BLaER1 (cell line): ENCODE data around the gene HSFX2.
A peak's percentile ranks its signal among the peaks of the same experiment; 100 is the strongest.
"Not testable (repeated sequence)": the region's sequence is repeated elsewhere in the genome, so short reads cannot be mapped to it uniquely, and the experiment has no call there.

Experiments used
- H3K27ac ChIP-seq: shearing (Covaris generic); formaldehyde crosslinking; 2 replicates; pipeline ENCODE4 v1.8.1; 2022
- H3K27me3 ChIP-seq: shearing (Covaris generic); formaldehyde crosslinking; 2 replicates; pipeline ENCODE4 v1.8.1; 2022
- H3K36me3 ChIP-seq: shearing (Covaris generic); formaldehyde crosslinking; 2 replicates; pipeline ENCODE4 v1.8.1; 2022
- H3K4me1 ChIP-seq: shearing (Covaris generic); formaldehyde crosslinking; 2 replicates; pipeline ENCODE4 v1.8.1; 2022
- H3K4me2 ChIP-seq: shearing (Covaris generic); formaldehyde crosslinking; 2 replicates; pipeline ENCODE4 v1.8.1; 2022
- H3K4me3 ChIP-seq: shearing (Covaris generic); formaldehyde crosslinking; 2 replicates; pipeline ENCODE4 v1.8.1; 2022
- H3K9ac ChIP-seq: shearing (Covaris generic); formaldehyde crosslinking; 2 replicates; pipeline ENCODE4 v1.8.1; 2022
- H3K9me3 ChIP-seq: shearing (Covaris generic); formaldehyde crosslinking; 2 replicates; pipeline ENCODE4 v1.8.1; 2022
- H4K20me1 ChIP-seq: shearing (Covaris generic); formaldehyde crosslinking; 2 replicates; pipeline ENCODE4 v1.8.1; 2022
- Cebpa-rat ChIP-seq: shearing (Covaris generic); IDR thresholded peaks from 2 replicates; pipeline ENCODE4 v1.8.1; 2022

Gene HSFX2, protein sequence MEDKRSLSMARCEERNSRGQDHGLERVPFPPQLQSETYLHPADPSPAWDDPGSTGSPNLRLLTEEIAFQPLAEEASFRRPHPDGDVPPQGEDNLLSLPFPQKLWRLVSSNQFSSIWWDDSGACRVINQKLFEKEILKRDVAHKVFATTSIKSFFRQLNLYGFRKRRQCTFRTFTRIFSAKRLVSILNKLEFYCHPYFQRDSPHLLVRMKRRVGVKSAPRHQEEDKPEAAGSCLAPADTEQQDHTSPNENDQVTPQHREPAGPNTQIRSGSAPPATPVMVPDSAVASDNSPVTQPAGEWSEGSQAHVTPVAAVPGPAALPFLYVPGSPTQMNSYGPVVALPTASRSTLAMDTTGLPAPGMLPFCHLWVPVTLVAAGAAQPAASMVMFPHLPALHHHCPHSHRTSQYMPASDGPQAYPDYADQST

DNA sequence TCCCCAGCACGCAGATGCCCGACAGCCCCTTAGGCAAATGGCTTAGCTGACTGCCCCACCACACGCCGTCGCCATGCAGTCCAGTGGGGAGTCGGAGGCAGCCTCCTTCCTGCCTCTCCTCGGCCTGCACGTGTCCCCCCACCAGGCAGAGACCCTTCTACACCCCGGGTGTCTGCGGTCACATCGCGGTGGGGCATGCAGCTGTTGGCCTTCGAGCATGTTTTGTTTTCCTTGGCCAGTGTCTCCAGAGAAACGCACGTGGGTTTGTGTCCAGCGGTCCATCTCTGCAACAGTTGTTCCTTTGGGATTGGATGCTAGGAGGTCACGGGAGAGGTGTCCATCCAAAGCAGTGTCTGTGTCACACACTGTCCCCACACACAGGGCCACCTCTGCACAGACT, at the start of gene HSFX2:
Gene HSFX2 (minus strand): TSS at position 101 of the 400 bp plus-strand sequence. CDS start 614 bp downstream, outside the sequence.
- H3K4me1 ChIP-seq, H3K4me2 ChIP-seq, H3K9ac ChIP-seq: not testable (repeated sequence)

DNA sequence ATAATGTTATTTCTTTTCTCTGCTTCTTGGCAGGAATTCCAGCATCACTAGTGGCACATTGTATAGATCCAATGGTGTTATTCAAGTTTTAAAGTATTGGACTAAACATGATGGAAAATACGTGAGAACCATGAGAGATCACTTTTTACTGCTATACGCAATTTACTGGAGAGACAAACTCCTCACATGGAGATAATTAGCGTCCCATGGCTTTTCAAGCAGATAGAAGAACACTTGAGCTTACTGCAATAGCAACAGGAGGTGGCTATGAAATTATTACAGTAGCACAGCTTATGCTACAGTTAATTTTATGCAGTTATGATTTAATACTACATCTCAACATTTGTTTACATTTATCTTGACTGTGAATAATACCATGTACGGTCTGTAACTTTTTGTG, 48.4 kb upstream of the HSFX2 start:
- Histone ChIP-seq H3K4me1 (no peaks in the 10 kb centered on the region), H4K20me1 (no peaks in the 10 kb centered on the region), H3K4me2 (no peak overlapping the region), H3K27ac (no peak overlapping the region), H3K36me3 (no peaks in the 10 kb centered on the region), H3K9me3 (no peaks in the 10 kb centered on the region; the same call in 1 of the 2 replicates), H3K27me3 (no peaks in the 10 kb centered on the region), H3K9ac (no peak overlapping the region), H3K4me3 (no peak overlapping the region)
- TF ChIP-seq Cebpa-rat: no peak

More for the DNA sequence above, at the start of gene HSFX2:
- H3K36me3 ChIP-seq, H3K4me3 ChIP-seq, H4K20me1 ChIP-seq, H3K27ac ChIP-seq, H3K27me3 ChIP-seq, H3K9me3 ChIP-seq: not testable (repeated sequence)

DNA sequence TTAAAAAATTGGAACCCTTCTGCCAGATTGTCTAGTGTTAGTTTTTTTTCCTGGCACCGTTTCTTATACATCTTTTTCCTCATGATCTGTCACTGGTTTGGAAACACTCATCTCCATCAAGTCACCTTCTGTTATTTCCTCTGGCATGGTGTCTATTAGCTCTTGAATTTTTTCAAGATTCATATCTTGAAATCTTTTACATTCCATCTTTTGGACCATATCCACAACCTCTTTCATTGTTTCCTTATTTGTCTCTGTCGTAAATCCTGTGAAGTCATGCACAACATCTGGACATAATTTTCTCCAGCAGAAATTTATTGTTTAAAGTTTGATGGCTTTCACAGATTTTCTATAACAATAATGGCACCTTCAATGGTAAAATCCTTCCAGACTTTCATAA, 46.7 kb upstream of the HSFX2 start:
- no peak overlapping the region for H3K4me3 ChIP-seq
- H3K27me3 ChIP-seq: no peaks in the 10 kb centered on the region
- peaks cover 12% of the 10 kb centered on the region for H3K9me3 ChIP-seq
- no peaks in the 10 kb centered on the region for H3K4me1 ChIP-seq
- H3K36me3 ChIP-seq: no peaks in the 10 kb centered on the region
- no peak overlapping the region for H3K27ac ChIP-seq
- H3K9ac ChIP-seq: no peak overlapping the region
- H3K4me2 ChIP-seq: no peak overlapping the region
- H4K20me1 ChIP-seq: no peaks in the 10 kb centered on the region
- no peak for TF ChIP-seq Cebpa-rat

DNA sequence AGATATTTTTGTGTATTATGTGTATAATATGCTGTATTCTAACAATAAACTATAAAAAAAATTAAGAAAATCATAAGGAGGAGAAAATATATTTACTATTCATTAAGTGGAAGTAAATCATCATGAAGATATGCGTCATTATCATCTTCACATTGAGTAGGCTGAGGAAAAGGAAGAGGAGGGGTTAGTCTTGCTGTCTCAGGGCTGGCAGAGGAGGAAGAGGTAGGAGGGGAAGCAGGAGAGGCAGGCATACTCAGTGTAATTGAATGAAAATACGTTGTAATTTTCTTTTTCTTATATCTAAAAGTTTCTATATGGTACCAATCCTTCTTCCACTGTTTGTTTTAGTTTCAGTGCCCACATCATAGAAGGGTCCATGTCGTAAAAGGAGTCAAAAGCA, 46.3 kb upstream of the HSFX2 start:
- no peak for TF ChIP-seq Cebpa-rat
- no peaks in the 10 kb centered on the region for H4K20me1 ChIP-seq
- H3K27me3 ChIP-seq: no peaks in the 10 kb centered on the region
- no peak overlapping the region for H3K9ac ChIP-seq
- no peaks in the 10 kb centered on the region for H3K4me1 ChIP-seq
- no peak overlapping the region for H3K27ac ChIP-seq
- no peak overlapping the region for H3K4me2 ChIP-seq
- H3K36me3 ChIP-seq: no peaks in the 10 kb centered on the region
- no peak overlapping the region for H3K4me3 ChIP-seq
- peaks cover 15% of the 10 kb centered on the region for H3K9me3 ChIP-seq

DNA sequence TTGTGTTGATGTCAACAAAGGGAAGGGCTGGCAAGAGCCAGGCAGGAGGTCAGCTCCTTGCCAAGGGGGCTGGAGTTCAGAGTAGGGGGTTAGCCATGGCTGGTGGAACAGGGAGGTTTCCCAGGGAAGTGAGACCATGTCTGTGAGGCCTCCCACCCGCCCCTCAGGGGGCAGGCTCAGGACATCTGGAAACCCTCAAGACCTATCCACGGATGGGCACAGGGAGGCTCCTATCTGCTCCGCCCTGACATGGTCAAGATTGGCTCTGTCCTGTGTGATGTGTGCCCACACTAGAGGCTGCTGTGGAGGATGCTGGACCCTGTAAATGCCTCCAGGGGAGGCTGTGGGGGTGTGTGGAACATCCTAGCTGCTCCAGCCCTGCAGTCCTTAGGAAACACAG, 44.5 kb upstream of the HSFX2 start:
- Histone ChIP-seq H3K36me3 (no peaks in the 10 kb centered on the region), H3K27ac (no peak overlapping the region), H3K9me3 (peaks cover 15% of the 10 kb centered on the region), H3K4me3 (no peak overlapping the region), H3K9ac (no peak overlapping the region), H3K4me1 (no peaks in the 10 kb centered on the region), H4K20me1 (no peaks in the 10 kb centered on the region), H3K27me3 (no peaks in the 10 kb centered on the region), H3K4me2 (no peak overlapping the region)
- TF ChIP-seq Cebpa-rat: no peak

DNA sequence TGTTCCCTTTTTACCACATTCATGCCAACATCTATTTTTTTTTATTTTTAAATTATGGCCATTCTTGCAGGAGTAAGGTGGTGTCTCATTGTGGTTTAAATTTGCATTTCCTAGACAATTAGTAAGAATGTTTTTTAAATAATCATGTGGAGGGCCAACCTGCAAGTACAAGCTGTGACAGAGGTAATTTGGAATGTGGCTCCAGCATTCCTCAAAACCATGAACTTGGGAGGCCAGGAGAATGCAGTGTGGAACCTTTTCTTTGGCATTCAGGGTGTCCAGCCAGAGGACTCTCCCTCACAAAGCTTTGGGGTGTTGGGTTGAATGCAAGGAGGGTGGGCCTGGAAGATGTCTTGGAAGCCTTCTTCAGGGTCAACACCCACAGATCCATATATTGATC, 43.7 kb upstream of the HSFX2 start:
- H3K4me2 ChIP-seq: no peak overlapping the region
- H4K20me1 ChIP-seq: no peaks in the 10 kb centered on the region
- no peaks in the 10 kb centered on the region for H3K36me3 ChIP-seq
- no peaks in the 10 kb centered on the region for H3K27me3 ChIP-seq
- peaks cover 15% of the 10 kb centered on the region for H3K9me3 ChIP-seq
- no peak overlapping the region for H3K9ac ChIP-seq
- no peaks in the 10 kb centered on the region for H3K4me1 ChIP-seq
- H3K27ac ChIP-seq: no peak overlapping the region
- no peak for TF ChIP-seq Cebpa-rat
- H3K4me3 ChIP-seq: no peak overlapping the region

DNA sequence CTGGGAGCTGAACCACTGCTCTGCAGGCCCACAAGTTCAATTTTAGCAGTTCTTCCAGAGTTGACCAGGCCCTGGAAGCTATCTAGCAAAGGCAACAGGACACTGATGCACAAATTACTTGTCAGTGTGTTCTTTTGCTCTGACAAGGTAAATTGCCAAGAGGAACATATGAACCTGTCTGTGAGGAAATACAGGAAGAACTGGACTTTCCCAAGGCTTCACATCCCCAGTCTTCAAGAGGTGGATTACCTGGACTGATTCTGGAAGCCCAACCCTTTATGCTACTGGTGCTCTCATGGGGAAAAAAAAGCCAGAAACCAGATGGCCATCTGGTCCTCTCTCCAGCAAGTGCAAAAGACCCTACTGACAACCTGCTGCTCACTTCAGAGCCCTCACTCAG, 38.4 kb upstream of the HSFX2 start:
- peaks cover 10% of the 10 kb centered on the region for H3K4me1 ChIP-seq
- no peak overlapping the region for H3K9ac ChIP-seq
- H3K36me3 ChIP-seq: no peaks in the 10 kb centered on the region
- no peak overlapping the region for H3K4me3 ChIP-seq
- no peaks in the 10 kb centered on the region for H3K27me3 ChIP-seq
- TF ChIP-seq Cebpa-rat: no peak
- peaks cover 19% of the 10 kb centered on the region for H3K9me3 ChIP-seq
- H4K20me1 ChIP-seq: peaks cover 22% of the 10 kb centered on the region; the same call in 1 of the 2 replicates
- no peak overlapping the region for H3K4me2 ChIP-seq
- no peak overlapping the region for H3K27ac ChIP-seq

DNA sequence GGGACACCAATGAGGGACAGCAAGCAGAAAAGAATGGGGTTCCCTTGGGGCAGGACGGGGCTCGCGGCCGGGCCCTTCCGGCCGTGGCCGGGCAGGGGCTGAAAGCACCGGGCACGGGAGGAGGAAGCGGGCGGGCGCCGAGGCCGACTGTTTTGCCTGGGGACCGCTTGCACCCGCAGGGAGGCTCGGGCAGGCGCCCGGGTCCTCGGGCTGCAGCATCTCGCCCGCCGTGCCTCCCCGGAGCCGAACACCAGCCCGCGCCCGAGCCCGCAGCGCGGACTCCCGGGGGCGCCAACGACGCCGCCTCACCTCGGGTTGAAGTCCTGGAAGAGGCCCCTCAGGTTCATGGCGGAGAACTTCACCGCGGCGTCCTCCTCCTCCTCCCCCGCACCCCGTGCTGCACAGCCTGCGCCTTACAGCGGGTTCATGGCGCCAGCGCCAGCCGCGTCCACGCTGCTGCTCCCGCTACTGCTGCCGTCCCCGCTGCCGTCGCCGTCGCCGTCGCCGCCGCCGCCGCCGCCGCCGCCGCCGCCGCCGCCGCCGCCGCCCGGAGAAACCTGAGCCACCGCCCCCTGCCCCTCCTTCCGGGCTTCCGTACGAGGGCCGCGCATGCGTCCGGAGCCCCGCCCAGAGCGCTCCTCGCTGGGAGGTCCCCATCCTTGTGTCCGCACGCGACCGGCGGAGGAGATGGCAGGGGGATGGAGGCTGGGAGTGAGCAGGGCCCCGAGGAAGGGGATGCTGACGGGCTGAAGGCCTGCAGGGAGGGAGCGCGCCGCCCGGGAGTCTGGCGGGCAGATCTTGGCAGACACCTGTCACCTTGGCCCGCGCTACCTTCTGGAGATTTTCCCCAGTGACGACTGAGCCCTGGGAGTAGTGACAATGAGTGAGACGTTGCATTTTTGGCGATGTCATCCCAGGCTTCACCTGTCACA, 36.4 kb upstream of the HSFX2 start, which contains the start of gene TMEM185A:
Gene TMEM185A (minus strand): TSS at position 559 of the 932 bp plus-strand sequence. CDS start 212 bp downstream, at position 347.
- peaks cover 10% of the 10 kb centered on the region for H3K4me1 ChIP-seq
- H3K27ac ChIP-seq: peak within 1 kb of the TSS; percentile 68
- H3K4me3 ChIP-seq: peak within 1 kb of the TSS; percentile 81
- no peaks in the 10 kb centered on the region for H3K36me3 ChIP-seq
- TF ChIP-seq Cebpa-rat: no peak
- peaks cover 41% of the 10 kb centered on the region; the same call in 1 of the 2 replicates for H4K20me1 ChIP-seq
- no peaks in the 10 kb centered on the region for H3K27me3 ChIP-seq
- H3K4me2 ChIP-seq: peak within 1 kb of the TSS; percentile 69
- H3K9ac ChIP-seq: peak within 1 kb of the TSS; percentile 81
- H3K9me3 ChIP-seq: 0 out of 2 replicates have a peak, but pooled peaks cover 4% of the 10 kb centered on the region

DNA sequence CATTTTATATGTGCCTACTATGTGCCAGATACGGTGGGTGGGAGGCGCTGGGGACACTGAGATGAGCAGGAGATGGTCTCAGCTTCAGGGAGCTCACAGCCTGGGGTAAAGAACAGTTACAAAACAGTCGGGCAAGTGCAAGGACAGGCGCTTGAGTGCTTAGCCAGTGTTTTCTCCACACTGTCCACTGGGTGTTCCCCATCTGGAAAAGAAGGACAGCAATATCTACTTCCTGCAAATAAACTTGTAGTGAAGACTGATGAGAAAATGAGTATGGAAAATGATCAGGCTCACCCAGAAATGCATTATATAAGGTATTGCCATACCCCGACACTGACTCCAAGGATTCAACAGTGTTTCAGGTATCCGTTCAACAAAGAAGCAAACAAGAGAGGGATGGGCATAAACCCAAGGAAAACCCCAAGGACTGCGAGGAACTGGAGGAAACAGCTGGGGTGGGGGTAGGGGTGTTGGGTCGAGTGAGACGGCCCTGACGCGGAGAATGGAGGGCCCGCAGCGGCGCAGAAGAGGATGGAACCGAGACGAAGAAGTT, 35.6 kb upstream of the HSFX2 start:
- Histone ChIP-seq H3K9me3 (0 out of 2 replicates have a peak, but pooled peaks cover 4% of the 10 kb centered on the region), H3K36me3 (no peaks in the 10 kb centered on the region), H3K4me2 (peak overlapping the region; percentile 69), H3K27ac (peak overlapping the region; percentile 68), H3K27me3 (no peaks in the 10 kb centered on the region), H3K4me1 (peaks cover 10% of the 10 kb centered on the region), H3K9ac (peak overlapping the region; percentile 81), H4K20me1 (peaks cover 48% of the 10 kb centered on the region; the same call in 1 of the 2 replicates), H3K4me3 (peak overlapping the region; percentile 81)
- no peak for TF ChIP-seq Cebpa-rat
